ENCODE data around the gene TRIM47. TPM values are rescaled to one million over a fixed set of nuclear protein-coding genes. Genes with fewer than 3 reads are reported as not detected.

TRIM47 gene
- total and polyA plus RNA-seq, 2 of the 13 experiments (the other 11 are each of a cell fraction or from before 2014, with no cell fraction given), result 33.5 to 82.0 TPM

DNA sequence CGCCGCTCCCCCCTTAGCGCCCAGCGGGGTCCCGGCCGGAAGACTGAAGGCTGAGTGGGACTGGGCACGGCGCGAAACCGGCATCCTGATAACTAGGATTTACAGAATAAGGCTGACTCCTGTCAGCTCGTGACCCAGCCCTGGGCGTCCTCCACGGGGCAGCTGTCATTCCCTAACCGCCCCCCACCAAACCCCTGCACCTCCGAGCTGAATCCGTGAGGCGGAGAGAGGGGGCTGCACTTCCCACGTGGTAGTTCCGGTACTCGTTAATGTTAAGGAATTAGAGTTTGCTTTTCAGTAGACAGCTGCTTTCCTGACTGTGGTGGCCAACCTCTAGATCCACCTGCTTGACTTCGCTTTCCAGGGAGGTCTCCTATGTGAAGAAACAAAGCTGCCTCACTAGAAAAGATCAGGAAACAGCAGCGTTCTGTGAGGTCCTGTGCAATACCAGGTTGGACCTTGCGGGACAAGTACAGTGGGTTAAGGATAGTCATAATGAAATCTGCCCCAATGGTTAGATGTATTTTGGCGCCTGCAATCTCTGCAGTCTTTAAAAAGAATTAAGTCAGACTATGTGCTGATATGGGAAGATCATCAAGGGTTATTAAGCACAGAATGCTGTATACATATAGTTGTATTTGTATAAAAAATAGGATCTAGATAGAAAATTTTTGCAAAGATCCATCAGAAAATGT is 22.2 kb downstream of the TRIM47 start (continued):
- TF ChIP-seq TERF1 (CRISPR knock-in tag; IDR thresholded peaks at IDR 0.05) (no peak), ZBTB3 (CRISPR knock-in tag; IDR thresholded peaks at IDR 0.05; ENCODE audit: borderline replicate concordance, low read depth) (no peak), DNMT1 (CRISPR knock-in tag; IDR thresholded peaks at IDR 0.05) (0 out of 2 replicates have a peak, but pooled peaks have one; percentile 34), FOSL2 (CRISPR knock-in tag; IDR thresholded peaks at IDR 0.05) (no peak; the same call in 1 of the 2 replicates), HMG20B (CRISPR knock-in tag; conservative IDR thresholded peaks at IDR 0.05) (no peak), KLF16 (CRISPR knock-in tag; IDR thresholded peaks at IDR 0.05) (no peak; a peak in 1 of 4 replicates), HDAC6 (IDR thresholded peaks at IDR 0.05; ENCODE audit: low read depth, low read length) (no peak), ZNF251 (CRISPR knock-in tag; IDR thresholded peaks at IDR 0.05) (no peak), ZNF558 (CRISPR knock-in tag; IDR thresholded peaks at IDR 0.05; ENCODE audit: borderline replicate concordance) (no peak), HOXA5 (CRISPR knock-in tag; IDR thresholded peaks at IDR 0.05) (no peak), HNRNPH1 (optimal IDR thresholded peaks at IDR 0.05; ENCODE audit: low read depth, low read length) (no peak), MXD4 (CRISPR knock-in tag; IDR thresholded peaks at IDR 0.05) (peak; percentile 59; the same call in 1 of the 2 replicates), ZNF234 (CRISPR knock-in tag; conservative IDR thresholded peaks at IDR 0.05) (0 out of 2 replicates have a peak, but pooled peaks have one; percentile 2), ZNF326 (CRISPR knock-in tag; IDR thresholded peaks at IDR 0.05; ENCODE audit: borderline replicate concordance) (no peak), FOXM1 (CRISPR knock-in tag; IDR thresholded peaks at IDR 0.05) (no peak), ZNF296 (CRISPR knock-in tag; conservative IDR thresholded peaks at IDR 0.05) (no peak), ZNF574 (CRISPR knock-in tag; IDR thresholded peaks at IDR 0.05) (no peak), ZNF567 (CRISPR knock-in tag; IDR thresholded peaks at IDR 0.05; ENCODE audit: borderline replicate concordance) (no peak), ZNF720 (CRISPR knock-in tag; IDR thresholded peaks at IDR 0.05) (no peak), FLYWCH1 (CRISPR knock-in tag; IDR thresholded peaks at IDR 0.05) (peak; percentile 80; the same call in 1 of the 2 replicates)
- TF ChIP-seq, protein P1, sequence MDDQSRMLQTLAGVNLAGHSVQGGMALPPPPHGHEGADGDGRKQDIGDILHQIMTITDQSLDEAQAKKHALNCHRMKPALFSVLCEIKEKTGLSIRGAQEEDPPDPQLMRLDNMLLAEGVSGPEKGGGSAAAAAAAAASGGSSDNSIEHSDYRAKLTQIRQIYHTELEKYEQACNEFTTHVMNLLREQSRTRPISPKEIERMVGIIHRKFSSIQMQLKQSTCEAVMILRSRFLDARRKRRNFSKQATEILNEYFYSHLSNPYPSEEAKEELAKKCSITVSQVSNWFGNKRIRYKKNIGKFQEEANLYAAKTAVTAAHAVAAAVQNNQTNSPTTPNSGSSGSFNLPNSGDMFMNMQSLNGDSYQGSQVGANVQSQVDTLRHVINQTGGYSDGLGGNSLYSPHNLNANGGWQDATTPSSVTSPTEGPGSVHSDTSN (CRISPR knock-in tag; IDR thresholded peaks at IDR 0.05; ENCODE audit: borderline replicate concordance), result no peak
- TF ChIP-seq, protein P2, sequence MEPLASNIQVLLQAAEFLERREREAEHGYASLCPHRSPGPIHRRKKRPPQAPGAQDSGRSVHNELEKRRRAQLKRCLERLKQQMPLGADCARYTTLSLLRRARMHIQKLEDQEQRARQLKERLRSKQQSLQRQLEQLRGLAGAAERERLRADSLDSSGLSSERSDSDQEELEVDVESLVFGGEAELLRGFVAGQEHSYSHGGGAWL (CRISPR knock-in tag; IDR thresholded peaks at IDR 0.05), result 0 out of 2 replicates have a peak, but pooled peaks have one; percentile 9
- TF ChIP-seq, protein P3, sequence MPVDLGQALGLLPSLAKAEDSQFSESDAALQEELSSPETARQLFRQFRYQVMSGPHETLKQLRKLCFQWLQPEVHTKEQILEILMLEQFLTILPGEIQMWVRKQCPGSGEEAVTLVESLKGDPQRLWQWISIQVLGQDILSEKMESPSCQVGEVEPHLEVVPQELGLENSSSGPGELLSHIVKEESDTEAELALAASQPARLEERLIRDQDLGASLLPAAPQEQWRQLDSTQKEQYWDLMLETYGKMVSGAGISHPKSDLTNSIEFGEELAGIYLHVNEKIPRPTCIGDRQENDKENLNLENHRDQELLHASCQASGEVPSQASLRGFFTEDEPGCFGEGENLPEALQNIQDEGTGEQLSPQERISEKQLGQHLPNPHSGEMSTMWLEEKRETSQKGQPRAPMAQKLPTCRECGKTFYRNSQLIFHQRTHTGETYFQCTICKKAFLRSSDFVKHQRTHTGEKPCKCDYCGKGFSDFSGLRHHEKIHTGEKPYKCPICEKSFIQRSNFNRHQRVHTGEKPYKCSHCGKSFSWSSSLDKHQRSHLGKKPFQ (CRISPR knock-in tag; IDR thresholded peaks at IDR 0.05; ENCODE audit: insufficient replicate concordance), result peak; percentile 77

Measured in HepG2 (cell line).